ENCODE data around the gene TMC5.
"Not testable (repeated sequence)": the region's sequence is repeated elsewhere in the genome, so short reads cannot be mapped to it uniquely, and the experiment has no call there.

TMC5 gene, protein sequence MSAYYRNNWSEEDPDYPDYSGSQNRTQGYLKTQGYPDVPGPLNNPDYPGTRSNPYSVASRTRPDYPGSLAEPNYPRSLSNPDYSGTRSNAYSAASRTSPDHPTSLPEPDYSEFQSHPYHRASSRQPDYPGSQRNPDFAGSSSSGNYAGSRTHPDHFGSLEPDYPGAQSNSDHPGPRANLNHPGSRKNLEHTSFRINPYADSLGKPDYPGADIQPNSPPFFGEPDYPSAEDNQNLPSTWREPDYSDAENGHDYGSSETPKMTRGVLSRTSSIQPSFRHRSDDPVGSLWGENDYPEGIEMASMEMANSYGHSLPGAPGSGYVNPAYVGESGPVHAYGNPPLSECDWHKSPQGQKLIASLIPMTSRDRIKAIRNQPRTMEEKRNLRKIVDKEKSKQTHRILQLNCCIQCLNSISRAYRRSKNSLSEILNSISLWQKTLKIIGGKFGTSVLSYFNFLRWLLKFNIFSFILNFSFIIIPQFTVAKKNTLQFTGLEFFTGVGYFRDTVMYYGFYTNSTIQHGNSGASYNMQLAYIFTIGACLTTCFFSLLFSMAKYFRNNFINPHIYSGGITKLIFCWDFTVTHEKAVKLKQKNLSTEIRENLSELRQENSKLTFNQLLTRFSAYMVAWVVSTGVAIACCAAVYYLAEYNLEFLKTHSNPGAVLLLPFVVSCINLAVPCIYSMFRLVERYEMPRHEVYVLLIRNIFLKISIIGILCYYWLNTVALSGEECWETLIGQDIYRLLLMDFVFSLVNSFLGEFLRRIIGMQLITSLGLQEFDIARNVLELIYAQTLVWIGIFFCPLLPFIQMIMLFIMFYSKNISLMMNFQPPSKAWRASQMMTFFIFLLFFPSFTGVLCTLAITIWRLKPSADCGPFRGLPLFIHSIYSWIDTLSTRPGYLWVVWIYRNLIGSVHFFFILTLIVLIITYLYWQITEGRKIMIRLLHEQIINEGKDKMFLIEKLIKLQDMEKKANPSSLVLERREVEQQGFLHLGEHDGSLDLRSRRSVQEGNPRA

DNA sequence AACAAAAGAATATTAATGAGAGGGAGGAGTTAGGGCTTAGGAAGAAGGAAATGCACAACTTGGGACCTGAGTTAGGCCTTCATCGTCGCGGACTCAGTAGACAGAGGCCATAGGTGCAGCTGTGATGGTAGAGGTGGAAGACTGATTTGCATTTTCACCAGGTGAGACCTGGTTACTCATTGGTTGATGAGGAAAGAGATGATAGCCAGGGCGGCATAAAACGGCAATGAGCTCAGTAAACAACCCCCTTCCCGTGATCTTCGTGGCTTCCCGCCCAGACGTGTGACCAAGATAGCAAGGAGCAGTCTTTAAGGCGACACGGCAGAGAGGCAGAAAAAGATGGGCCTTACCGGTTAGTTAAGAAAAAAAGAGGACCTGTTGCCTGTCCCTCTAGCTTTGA lies at the start of gene TMC5:
Gene TMC5, plus strand, starts transcription at position 244 of the 400 bp plus-strand sequence. CDS start 22,156 bp downstream, outside the sequence.
- no peak for DNase-seq

GRCh38 chr16:19372541-19372940 lies 45.1 kb upstream of the TMC5 start:
- DNase-seq, result not testable (repeated sequence)

DNA sequence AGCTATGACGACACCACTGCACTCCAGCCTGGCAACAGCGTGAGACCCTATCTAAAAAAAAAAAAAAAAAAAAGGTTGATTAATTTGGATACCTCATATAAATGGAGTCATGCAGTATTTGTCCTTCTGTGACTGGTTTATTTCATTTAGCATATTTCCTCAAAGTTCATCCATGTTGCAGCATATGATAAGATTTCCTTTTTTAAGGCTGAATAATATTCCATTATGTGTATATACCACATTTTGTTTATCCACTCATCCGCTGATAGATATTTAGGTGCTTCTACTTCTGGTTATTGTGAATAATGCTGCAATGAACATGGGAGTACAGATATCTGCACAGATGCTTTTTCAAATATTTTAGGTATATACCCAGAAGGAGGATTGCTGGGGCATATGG lies 43.3 kb upstream of the TMC5 start:
- DNase-seq, result no peak

DNA sequence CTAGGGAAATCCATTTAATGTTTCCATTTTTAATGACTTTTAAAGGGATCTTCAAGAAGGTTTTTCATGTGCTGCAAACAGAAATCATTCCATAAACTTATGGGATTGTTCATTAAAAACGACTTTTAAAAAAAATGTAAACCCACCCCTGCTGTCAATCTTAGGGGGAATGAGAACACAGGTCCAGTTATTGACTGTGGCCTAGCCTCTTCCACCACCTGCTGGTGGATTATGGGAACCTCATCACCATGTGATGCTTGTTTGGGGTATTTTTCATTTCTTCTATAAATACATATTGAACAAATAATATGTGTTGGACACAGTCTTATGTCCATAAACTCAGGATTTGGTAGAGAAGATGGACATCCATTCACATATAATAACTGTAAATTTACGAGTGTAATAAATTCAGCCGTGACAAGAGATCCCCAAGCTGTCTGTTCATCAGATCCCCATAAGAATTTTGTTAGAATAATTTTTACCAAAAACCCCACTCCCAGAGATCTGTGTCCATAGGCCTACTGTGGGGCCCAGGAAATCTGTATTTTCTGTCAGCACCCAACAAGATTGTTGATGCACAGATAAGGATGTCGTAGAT lies 42.0 kb upstream of the TMC5 start:
- DNase-seq, result peak; percentile 33 to 34

DNA sequence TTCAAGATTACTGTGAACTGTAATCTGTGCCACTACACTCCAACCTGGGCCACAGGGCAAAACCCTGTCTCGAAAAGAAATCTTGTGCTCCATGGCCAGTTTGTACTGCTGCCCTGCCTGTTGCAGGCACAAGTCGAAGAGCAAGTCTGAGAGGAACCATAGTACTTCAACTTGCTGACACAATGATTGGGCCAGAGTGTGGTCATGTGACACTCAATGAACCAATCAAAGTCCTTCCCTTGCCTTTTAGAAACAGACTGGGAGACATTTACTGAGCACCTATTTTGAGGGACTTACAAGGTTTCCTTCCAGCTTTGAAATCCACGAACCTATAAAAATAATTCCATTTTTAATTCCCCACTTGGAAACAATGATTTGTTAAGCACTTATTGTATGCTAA lies 39.8 kb upstream of the TMC5 start:
- no peak for DNase-seq

DNA sequence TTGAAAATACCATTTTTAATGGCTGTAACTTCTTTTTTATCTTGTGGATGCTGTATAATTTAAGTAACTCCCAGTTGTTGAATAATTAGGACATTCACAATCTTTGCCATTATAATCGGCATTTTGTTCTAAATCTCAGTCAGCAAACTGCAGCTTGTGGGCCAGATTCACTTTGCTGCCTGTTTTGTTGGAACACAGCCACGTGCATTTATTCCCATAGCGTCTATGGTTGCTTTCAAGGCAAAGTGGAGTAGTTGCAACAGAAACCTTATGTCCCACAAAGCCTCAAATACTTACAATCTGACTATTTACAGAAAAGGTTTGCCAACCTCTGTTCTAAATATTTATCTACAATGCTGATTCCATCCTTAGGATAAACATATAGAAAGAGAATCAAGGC lies 39.2 kb upstream of the TMC5 start:
- DNase-seq, result no peak

DNA sequence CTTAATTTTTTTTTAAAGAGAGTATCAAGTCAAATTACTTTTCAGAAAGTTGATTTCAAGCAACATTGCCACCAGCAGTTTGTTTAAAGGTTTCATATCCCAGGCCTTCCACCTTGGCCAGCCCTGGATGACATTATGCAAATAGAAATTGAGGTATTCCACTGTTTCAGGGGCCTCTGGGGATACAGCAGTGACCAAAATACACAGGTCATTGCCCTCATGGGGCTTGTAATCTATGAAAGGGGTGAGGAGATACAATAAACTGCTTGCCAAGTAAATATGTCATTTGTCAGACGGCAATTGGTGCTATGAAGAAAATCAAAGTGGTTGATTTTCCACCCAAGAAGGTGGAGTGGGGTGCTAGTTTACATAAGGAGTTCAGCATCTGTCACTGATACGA lies 37.8 kb upstream of the TMC5 start:
- DNase-seq, result no peak

GRCh38 chr16:19380328-19380727 lies 37.4 kb upstream of the TMC5 start:
- DNase-seq, result peak in 1 of 2 donors; percentile 6

DNA sequence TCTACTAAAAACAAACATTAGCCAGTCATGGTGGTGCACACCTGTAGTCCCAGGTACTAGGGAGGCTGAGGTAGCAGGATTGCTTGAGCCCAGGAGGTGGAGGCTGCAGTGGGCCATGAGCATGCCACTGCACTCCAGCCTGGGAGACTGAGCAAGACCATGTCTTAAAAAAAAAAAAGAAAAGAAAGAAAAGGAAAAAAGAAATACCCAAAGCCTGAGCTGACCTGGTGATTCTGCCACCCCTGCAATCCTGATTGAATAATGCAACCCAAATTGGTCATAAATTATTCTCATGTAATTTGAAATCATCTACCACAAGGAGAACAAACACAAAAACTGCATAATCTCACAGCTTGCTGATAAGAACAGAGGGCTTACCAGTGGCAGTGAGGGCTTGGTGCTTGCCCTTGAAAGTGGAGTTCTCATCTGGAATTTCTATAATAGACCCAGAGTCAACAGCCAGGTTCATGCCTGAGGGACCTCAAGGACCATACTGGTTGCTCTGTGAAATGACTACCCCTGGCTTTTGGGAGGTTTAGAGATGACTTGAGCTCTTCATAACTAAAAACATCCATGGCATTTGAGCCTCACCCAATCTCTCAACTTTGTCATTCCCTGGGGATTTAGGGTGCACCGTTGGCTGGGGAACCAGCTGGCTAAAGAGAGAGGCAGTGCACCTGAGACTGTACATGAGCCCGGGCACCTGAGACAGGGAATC lies 35.4 kb upstream of the TMC5 start:
- no peak for DNase-seq

DNA sequence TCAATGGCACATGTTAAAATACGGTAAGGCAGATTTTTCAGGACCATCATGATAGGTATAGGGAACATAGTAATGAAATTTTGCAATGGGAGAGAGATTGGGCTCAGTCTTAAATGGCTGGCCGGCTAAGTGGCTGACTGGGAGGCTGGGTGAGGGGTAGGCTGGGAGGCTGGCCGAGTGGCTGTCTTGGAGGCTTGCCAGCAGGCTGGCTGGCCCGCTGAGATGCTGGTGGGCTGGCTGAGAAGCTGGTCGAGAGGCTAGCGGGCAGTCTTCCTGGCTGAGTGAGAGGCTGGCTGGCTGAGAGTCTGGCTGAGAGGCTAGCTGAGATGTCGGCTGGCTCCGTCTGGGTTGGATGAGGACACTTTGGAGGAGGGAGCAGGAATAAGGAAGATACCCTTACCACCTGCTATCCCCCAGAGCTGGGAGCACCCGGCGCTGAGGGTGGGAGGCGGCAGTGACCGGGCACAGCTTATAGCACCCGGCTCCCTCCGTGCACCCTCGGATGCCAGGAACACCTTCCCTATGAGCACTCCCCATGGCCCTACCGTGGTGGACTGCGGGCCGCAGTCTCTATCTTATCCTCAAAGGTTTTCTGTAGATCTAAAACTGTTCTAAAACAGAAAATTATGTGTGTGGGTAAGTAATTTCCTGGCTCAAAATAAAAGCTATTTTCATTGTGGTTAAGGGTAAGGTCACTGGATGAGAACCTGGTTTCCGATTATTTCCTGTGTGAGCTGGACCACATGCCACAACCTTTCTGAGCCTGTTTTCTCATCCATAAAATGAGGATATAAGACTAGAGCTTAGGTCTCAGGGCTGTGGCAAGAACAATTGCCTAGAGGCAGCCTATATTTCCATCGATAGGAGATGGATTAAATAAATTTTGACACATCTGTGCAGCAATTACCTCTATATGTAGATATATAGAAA lies 34.5 kb upstream of the TMC5 start:
- no peak for DNase-seq

DNA sequence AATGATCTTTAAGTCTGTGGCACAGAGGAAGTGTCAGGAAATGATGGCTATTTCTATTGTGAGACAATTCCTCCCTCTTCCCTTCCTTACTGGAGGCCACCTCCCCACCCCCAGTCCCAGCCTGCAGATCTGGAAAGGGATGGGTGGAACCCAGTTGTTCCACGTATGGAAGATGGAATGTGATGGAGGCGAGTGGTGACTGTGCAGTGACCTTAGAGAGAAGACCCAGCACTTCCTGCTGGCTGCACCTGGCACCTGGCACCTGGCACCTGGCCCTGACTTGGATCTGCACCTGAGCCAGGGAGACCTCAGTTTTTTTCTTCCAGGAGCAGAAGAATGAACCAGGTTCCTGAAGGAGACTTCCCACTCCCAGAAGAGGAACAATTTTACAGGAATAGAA lies 33.0 kb upstream of the TMC5 start:
- DNase-seq, result no peak

DNA sequence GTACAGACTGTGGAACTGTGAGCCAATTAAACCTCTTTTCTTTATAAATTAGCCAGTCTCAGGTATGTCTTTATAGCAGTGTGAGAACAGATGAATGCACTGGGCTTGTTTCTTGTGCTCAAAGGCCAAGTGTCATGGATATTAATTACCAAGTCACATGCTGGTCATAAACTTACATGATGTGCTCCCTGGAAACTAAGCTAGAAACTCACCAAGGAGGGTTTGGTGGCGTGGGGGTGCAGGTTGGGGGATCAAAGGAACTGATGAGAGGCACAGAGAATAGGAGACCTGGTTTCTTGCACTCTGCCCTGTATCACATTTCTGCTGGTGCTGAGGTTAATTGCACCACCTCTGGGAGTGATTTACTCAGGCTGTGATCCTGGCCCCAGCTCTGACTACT lies 31.2 kb upstream of the TMC5 start:
- DNase-seq, result no peak

DNA sequence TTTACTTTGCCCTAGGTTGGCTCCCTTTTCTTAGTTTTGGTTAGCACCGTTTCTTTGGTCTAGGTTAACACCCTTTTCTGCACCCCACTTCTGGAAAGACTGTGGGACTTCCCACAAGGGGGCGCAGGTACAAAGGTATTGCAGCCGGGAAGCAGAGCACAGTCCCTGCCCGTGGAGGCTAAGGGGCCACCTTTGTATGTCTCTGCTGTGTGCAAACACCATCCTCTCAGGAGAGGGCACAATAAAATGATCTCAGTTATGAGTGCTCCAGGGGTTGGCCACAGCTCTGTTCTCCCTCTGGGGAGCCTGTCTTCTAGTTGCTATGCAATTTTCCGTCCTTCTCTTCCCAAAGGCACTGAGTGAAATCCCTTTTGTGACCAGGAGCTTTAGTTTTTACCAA lies 28.4 kb upstream of the TMC5 start:
- DNase-seq, result peak; percentile 27 to 38

DNA sequence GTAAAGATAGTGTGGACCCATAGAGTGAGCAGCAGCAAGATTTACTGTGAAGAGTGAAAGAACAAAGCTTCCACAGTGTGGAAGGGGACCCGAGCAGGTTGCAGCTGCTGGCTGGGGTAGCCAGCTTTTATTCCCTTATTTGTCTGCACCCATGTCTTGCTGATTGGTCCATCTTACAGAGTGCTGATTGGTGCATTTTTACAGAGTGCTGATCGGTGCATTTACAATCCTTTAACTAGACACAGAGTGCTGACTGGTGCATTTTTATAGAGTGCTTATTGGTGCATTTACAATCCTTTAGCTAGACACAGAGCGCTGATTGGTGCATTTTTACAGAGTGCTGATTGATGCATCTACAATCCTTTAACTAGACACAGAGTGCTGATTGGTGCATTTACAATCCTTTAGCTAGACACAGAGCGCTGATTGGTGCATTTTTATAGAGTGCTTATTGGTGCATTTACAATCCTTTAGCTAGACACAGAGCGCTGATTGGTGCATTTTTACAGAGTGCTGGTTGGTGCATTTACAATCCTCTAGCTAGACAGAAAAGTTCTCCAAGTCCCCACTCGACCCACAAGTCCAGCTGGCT lies 26.4 kb upstream of the TMC5 start:
- not testable (repeated sequence) for DNase-seq

GRCh38 chr16:19392352-19392751 lies 25.3 kb upstream of the TMC5 start:
- no peak for DNase-seq

DNA sequence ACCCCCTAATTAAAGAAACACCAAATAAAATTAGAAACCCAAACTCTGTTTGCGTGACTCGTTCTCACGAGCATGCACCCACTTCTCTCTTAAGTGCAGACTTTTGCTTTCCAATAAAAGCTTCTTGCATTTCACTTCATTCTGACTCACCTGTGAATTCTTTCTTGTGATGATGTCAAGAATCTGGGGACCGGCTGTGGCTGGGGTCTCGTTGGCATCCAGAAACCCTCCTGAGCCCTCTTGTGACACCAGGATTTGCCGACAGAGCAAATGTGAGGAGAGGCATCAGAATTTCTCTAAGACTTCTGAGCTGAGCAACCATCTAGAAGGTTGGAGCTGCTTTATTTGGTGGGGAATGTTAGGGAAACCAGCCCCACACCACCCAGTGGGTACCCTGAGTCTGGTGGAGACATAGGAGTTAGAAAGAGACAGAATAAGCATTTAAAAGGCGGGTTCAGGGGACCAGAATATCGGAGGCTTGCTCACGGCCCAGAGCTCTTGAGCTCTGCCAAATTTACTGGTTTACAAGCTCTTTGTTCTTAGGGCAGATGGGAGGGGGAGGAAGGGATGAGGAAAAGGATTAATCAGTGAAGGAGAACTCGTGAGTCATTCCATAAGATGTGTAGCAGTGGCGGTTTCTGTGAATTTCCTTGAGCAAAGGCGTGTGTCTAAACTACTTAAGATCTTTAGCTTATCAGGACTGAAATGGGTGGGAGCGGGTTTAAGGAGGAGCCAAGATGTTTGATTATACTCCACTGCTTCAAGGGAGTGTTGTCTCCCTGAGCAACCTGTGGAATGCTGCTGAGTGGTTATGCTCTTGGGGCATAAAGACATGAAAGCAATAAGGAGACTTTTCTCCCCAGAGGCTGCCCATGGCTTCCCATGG lies 24.2 kb upstream of the TMC5 start:
- no peak for DNase-seq

- DNase-seq, result not testable (repeated sequence)
Observed at GRCh38 chr16:19395646-19396267, 21.9 kb upstream of the TMC5 start.

- DNase-seq, result no peak
Observed at GRCh38 chr16:19396555-19397011, 21.1 kb upstream of the TMC5 start.

DNA sequence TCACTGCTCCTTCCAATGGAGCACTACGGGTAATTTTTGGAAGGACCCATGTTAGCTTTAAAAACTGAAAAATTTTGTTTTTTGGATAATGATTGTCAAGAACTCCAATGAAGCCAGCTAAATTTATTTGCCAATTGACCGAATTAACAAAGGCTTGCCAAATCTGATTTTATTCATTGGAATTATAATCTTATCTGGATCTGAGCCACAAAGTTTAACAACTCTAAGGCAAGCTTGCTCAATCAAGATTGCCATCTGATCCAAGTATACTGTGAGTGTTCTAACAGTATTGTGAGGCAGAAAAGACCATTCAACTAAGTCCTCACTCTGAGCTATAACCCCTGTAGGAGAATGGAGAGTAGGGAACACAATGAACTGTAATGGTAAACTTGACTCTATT lies 20.3 kb upstream of the TMC5 start:
- not testable (repeated sequence) for DNase-seq

All from CD4-positive, alpha-beta T cell treated with Interleukin-4 for 1 hour (primary cell).